MM.1S (cell line): Measurements from ENCODE around the gene GPD1.

Source experiments
- DNase-seq: peaks from one replicate; pipeline ENCODE4 v3.0.0-alpha.2; 2015
- H2AFZ ChIP-seq: fragments of 300-600 bp; sonication (generic); 2 replicates; pipeline ENCODE4 v1.6.0; 2016; ENCODE audit warnings: antibody characterized with exemption, low read length
- H3F3A ChIP-seq: fragments of 300-600 bp; sonication (generic); 2 replicates; pipeline ENCODE4 v1.6.1; 2016; ENCODE audit warnings: mild to moderate bottlenecking, antibody characterized with exemption, low read length, moderate library complexity, mixed read lengths; ENCODE audit not compliant: insufficient read depth
- H3K27ac ChIP-seq: fragments of 300-600 bp; sonication (generic); 2 replicates; pipeline ENCODE4 v1.5.1; 2016; ENCODE audit warnings: mild to moderate bottlenecking, low read length
- H3K27me3 ChIP-seq: fragments of 300-600 bp; sonication (generic); replicated peaks from 2 replicates; pipeline ENCODE4 v1.6.0; 2016; ENCODE audit warnings: low read length; ENCODE audit not compliant: insufficient read depth
- H3K36me3 ChIP-seq: fragments of 300-600 bp; sonication (generic); replicated peaks from 2 replicates; pipeline ENCODE4 v1.6.1; 2016; ENCODE audit warnings: mild to moderate bottlenecking, low read length, mixed read lengths; ENCODE audit not compliant: insufficient read depth
- H3K4me1 ChIP-seq: fragments of 300-600 bp; sonication (generic); 2 replicates; pipeline ENCODE4 v1.6.1; 2016; ENCODE audit warnings: low read length, mixed read lengths
- H3K4me2 ChIP-seq: fragments of 300-600 bp; sonication (generic); 2 replicates; pipeline ENCODE4 v1.6.0; 2016; ENCODE audit warnings: low read depth, low read length
- H3K4me3 ChIP-seq: fragments of 300-600 bp; sonication (generic); 2 replicates; pipeline ENCODE4 v1.5.1; 2016; ENCODE audit warnings: low read length, mixed read lengths
- H3K79me2 ChIP-seq: fragments of 300-600 bp; sonication (generic); 2 replicates; pipeline ENCODE4 v1.6.1; 2016; ENCODE audit warnings: mixed run types, low read length, mixed read lengths
- H3K9ac ChIP-seq: fragments of 300-600 bp; sonication (generic); 2 replicates; pipeline ENCODE4 v1.6.1; 2016; ENCODE audit warnings: low read length, mixed read lengths
- H3K9me2 ChIP-seq: fragments of 300-600 bp; sonication (generic); replicated peaks from 2 replicates; pipeline ENCODE4 v1.6.1; 2016; ENCODE audit warnings: mild to moderate bottlenecking, low read length, mixed read lengths; ENCODE audit not compliant: insufficient read depth
- H3K9me3 ChIP-seq: fragments of 300-600 bp; sonication (generic); replicated peaks from 2 replicates; pipeline ENCODE4 v1.6.1; 2016; ENCODE audit warnings: mild to moderate bottlenecking, low read length, mixed read lengths; ENCODE audit not compliant: insufficient read depth
- H4K20me1 ChIP-seq: fragments of 300-600 bp; sonication (generic); 2 replicates; pipeline ENCODE4 v1.6.1; 2016; ENCODE audit warnings: mild to moderate bottlenecking, low read length, moderate library complexity, mixed read lengths; ENCODE audit not compliant: insufficient read depth
- EZH2 ChIP-seq: fragments of 300-600 bp; sonication (generic); optimal IDR thresholded peaks from 2 replicates; pipeline ENCODE3; 2017; ENCODE audit warnings: low read depth, mild to moderate bottlenecking, antibody characterized with exemption, low read length, mixed read lengths
- EZH2phosphoT487 ChIP-seq: fragments of 300-600 bp; sonication (generic); IDR thresholded peaks from 2 replicates; pipeline ENCODE4 v1.6.1; 2018; ENCODE audit warnings: antibody characterized with exemption, low read length
- TF ChIP-seq, protein P1 (sequence below): fragments of 300-600 bp; sonication (generic); IDR thresholded peaks from 2 replicates; pipeline ENCODE4 v1.5.1; 2016; ENCODE audit warnings: antibody characterized with exemption, low read length, mixed read lengths

Gene GPD1

DNA sequence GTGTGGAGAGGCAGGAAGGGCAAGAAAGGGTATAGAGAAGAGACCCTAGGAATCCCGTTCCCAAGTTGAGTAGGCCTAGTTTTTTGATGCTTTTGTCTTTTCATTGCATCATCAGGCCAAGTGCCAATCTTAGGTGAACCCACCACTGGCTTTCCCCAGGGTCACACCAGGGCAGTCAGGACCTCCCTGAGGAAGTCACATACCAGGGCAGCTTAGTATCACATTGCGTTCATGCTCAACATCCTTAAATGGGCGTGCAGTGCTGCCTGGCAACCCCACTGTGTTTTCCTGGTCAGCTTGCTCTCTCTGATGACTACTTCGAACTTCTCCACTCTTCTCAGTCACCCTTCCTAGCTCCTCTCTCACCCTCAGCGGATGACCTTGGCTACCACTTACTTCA, 37.4 kb upstream of the GPD1 start:
- no peak overlapping the region for H3K4me2 ChIP-seq
- H3K9me2 ChIP-seq: no peaks in the 10 kb centered on the region

DNA sequence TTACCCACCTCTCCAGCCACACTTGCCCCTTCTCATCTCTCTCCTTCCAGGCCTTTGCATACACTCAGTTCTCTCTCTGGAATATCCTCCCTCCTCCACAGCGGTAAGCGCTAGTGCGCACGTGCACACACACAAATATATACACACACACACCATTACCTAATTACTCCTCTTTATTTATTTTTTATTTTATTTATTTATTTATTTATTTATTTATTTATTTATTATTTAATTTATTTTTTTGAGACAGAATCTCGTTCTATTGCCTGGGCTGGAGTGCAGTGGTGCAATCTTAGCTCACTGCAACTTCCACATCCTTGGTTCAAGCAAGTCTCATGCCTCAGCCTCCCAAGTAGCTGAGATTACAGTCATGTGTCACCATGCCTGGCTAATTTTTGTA, 34.7 kb upstream of the GPD1 start:
- Histone ChIP-seq H3K9me3 (no peaks in the 10 kb centered on the region), H3K4me1 (no peaks in the 10 kb centered on the region), H4K20me1 (no peaks in the 10 kb centered on the region), H3K79me2 (no peaks in the 10 kb centered on the region), H3K4me3 (no peak overlapping the region), H2AFZ (no peak overlapping the region), H3K36me3 (no peaks in the 10 kb centered on the region), H3K9ac (no peak overlapping the region), H3K9me2 (no peaks in the 10 kb centered on the region), H3K27ac (no peak overlapping the region), H3F3A (no peaks in the 10 kb centered on the region), H3K27me3 (no peaks in the 10 kb centered on the region), H3K4me2 (no peak overlapping the region)
- DNase-seq: no peak
- TF ChIP-seq EZH2: no peak
- TF ChIP-seq EZH2phosphoT487: no peak
- TF ChIP-seq, protein P1, sequence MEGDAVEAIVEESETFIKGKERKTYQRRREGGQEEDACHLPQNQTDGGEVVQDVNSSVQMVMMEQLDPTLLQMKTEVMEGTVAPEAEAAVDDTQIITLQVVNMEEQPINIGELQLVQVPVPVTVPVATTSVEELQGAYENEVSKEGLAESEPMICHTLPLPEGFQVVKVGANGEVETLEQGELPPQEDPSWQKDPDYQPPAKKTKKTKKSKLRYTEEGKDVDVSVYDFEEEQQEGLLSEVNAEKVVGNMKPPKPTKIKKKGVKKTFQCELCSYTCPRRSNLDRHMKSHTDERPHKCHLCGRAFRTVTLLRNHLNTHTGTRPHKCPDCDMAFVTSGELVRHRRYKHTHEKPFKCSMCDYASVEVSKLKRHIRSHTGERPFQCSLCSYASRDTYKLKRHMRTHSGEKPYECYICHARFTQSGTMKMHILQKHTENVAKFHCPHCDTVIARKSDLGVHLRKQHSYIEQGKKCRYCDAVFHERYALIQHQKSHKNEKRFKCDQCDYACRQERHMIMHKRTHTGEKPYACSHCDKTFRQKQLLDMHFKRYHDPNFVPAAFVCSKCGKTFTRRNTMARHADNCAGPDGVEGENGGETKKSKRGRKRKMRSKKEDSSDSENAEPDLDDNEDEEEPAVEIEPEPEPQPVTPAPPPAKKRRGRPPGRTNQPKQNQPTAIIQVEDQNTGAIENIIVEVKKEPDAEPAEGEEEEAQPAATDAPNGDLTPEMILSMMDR: no peak

More for the DNA sequence above, 37.4 kb upstream of the GPD1 start:
- Histone ChIP-seq H3K9ac (no peak overlapping the region), H3K36me3 (no peaks in the 10 kb centered on the region), H3K4me1 (no peaks in the 10 kb centered on the region), H4K20me1 (no peaks in the 10 kb centered on the region), H3K27ac (no peak overlapping the region), H2AFZ (no peak overlapping the region), H3K79me2 (no peaks in the 10 kb centered on the region), H3K27me3 (no peaks in the 10 kb centered on the region; the same call in 1 of the 2 replicates), H3K4me3 (no peak overlapping the region), H3K9me3 (no peaks in the 10 kb centered on the region), H3F3A (no peaks in the 10 kb centered on the region)
- DNase-seq: no peak
- TF ChIP-seq EZH2: no peak

DNA sequence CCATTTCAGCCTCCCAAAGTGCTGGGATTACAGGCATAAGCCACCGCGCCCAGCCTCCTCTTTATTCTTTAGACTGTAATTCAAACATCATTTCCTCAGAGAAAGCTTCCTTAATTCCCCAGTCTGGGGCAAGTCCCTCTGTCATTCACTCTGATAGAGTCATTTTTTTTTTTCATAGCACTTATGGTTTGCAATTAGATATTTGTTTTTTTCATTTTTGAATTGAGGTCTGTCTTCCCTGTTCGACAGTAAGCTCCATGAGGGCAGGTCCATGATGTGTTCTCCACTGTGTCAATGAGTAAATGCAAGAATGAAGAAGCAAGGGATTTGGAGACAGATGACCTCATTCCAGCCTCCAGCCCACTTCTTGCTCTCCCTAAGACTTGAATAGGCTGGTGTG, 34.3 kb upstream of the GPD1 start:
- no peaks in the 10 kb centered on the region for H3K79me2 ChIP-seq
- no peak overlapping the region for H3K4me2 ChIP-seq
- H3K4me3 ChIP-seq: no peak overlapping the region
- no peak overlapping the region for H2AFZ ChIP-seq
- no peaks in the 10 kb centered on the region for H3F3A ChIP-seq
- no peak for DNase-seq
- no peak for TF ChIP-seq EZH2phosphoT487
- no peak overlapping the region for H3K27ac ChIP-seq
- H3K9ac ChIP-seq: no peak overlapping the region
- H4K20me1 ChIP-seq: no peaks in the 10 kb centered on the region
- H3K9me2 ChIP-seq: no peaks in the 10 kb centered on the region
- no peaks in the 10 kb centered on the region for H3K27me3 ChIP-seq
- no peaks in the 10 kb centered on the region for H3K9me3 ChIP-seq
- H3K4me1 ChIP-seq: no peaks in the 10 kb centered on the region
- H3K36me3 ChIP-seq: no peaks in the 10 kb centered on the region

DNA sequence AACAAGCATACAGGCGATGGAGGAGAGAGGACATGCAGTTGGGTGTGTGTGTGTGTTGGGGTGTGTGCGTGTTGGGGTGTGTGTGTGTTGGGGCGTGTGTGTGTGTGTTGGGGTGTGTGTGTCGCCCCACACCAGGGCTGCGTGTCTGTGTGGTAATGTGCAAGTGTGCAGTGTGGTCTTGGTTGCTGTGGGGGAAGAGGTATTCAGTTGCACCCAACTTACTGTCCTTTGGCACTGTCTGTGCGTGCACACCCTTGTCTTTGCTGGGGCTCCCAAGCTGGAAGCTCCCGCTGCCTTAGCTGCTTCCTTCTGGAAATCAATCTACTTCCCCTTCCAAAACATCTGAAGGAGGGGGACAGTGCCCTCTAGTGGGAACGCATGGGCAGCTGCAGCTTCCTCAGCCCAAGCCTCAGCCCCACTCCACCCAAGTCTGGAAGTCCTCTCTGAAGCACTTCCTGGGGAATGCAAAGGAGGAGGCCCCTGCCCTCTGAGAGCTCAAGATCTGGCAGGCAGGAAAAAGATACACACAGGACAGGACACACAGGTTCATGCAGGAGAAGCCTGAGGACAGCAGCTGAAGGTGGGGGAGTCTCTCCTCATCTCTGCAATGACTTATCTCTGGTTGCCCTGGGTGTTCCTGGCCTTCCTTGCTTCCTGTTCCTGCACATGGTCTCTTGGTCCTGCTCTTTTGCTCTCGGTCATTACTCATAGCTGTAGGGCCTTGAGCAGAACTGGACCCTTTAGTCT, 33.3 kb upstream of the GPD1 start:
- H3K4me3 ChIP-seq: peak overlapping the region; percentile 22; the same call in 1 of the 2 replicates
- H3K79me2 ChIP-seq: no peaks in the 10 kb centered on the region
- H3F3A ChIP-seq: no peaks in the 10 kb centered on the region
- no peaks in the 10 kb centered on the region for H3K9me3 ChIP-seq
- H3K9me2 ChIP-seq: no peaks in the 10 kb centered on the region
- no peaks in the 10 kb centered on the region for H3K36me3 ChIP-seq
- DNase-seq: peak; percentile 63
- H3K4me2 ChIP-seq: peak overlapping the region; percentile 69; the same call in 1 of the 2 replicates
- H2AFZ ChIP-seq: peak overlapping the region; percentile 61
- H3K4me1 ChIP-seq: no peaks in the 10 kb centered on the region
- no peaks in the 10 kb centered on the region for H3K27me3 ChIP-seq
- no peak overlapping the region for H3K27ac ChIP-seq
- no peak overlapping the region for H3K9ac ChIP-seq
- no peaks in the 10 kb centered on the region for H4K20me1 ChIP-seq
- no peak for TF ChIP-seq EZH2
- TF ChIP-seq, protein P1: peak; percentile 96
